Activated CD8-positive, alpha-beta memory T cell treated with anti-CD3 and anti-CD28 coated beads for 24 hours (primary cell): ENCODE data around the gene ZNF784.
A peak's percentile ranks its signal among the peaks of the same experiment; 100 is the strongest.

Experiments used
- DNase-seq: peaks from one replicate; pipeline ENCODE4 v3.0.0-alpha.2; 2020

The ZNF784 gene

DNA sequence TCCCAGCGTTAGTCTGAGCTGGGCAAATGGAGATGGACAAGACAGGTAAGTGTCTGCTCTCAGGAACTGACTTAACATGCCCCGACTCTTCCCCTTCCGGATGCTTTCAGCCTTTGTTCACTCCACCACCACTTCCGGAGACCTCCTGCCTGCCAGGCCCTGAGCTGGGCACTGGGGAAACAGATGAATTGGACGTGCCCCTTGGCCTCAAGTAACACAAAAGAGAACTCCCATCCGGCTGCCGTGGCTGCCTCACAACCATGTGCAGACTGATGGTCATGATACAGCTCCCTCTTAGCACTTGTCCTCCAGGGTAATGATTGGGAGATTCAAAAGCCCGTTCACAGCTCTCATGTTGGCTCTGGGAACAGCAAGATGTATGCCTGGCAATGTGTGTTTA is 6.9 kb downstream of the ZNF784 start:
- no peak for DNase-seq

DNA sequence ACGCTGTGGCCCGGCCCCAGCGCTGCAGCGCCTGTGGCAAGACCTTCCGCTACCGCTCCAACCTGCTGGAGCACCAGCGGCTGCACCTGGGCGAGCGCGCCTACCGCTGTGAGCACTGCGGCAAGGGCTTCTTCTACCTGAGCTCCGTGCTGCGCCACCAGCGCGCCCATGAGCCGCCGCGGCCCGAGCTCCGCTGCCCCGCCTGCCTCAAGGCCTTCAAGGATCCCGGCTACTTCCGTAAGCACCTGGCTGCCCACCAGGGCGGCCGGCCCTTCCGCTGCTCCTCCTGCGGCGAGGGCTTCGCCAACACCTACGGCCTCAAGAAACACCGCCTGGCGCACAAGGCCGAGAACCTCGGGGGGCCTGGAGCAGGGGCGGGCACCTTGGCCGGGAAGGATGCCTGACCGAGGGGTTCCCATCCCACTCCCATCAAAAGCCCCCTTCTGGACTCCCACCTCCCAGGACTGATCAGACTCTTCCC is 7.9 kb downstream of the ZNF784 start:
- DNase-seq, result no peak

- DNase-seq, result no peak
Measured at GRCh38 chr19:55615543-55616394, 8.6 kb downstream of the ZNF784 start.

DNA sequence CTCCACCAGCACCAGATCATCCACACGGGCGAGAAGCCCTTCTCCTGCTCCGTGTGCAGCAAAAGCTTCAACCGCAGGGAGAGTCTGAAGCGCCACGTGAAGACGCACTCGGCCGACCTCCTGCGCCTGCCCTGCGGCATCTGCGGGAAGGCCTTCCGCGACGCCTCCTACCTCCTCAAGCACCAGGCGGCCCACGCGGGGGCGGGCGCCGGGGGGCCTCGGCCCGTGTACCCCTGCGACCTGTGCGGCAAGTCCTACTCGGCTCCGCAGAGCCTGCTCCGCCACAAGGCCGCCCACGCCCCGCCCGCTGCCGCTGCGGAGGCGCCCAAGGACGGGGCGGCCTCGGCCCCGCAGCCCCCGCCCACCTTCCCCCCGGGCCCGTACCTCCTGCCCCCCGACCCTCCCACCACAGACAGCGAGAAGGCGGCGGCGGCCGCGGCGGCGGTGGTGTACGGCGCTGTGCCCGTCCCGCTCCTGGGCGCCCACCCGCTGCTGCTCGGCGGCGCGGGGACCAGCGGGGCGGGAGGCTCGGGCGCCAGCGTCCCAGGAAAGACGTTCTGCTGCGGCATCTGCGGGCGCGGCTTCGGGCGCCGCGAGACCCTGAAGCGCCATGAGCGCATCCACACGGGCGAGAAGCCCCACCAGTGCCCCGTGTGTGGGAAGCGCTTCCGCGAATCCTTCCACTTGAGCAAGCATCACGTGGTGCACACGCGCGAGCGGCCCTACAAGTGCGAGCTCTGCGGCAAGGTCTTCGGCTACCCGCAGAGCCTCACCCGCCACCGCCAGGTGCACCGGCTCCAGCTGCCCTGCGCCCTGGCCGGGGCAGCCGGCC is 9.4 kb downstream of the ZNF784 start:
- DNase-seq, result no peak

DNA sequence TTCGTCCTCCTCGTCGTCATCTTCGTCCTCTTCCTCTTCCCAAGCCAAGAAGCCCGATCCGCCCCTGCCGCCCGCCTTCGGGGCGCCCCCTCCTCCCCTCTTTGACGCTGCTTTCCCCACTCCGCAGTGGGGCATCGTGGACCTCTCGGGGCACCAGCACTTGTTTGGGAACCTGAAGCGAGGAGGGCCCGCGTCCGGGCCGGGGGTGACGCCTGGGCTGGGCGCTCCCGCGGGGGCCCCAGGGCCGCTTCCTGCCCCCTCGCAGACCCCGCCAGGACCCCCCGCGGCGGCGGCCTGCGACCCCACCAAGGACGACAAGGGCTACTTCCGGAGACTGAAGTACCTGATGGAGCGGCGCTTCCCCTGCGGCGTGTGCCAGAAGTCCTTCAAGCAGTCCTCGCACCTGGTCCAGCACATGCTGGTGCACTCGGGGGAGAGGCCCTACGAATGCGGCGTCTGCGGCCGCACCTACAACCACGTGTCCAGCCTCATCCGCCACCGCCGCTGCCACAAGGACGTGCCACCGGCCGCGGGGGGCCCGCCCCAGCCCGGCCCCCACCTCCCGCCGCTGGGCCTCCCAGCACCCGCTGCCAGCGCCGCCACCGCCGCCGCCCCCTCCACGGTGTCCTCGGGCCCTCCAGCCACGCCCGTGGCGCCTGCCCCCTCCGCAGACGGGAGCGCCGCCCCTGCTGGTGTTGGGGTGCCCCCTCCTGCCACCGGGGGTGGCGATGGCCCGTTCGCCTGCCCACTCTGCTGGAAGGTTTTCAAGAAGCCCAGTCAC is 10.2 kb downstream of the ZNF784 start:
- no peak for DNase-seq

GRCh38 chr19:55613396-55613795 is 11.0 kb downstream of the ZNF784 start:
- no peak for DNase-seq

DNA sequence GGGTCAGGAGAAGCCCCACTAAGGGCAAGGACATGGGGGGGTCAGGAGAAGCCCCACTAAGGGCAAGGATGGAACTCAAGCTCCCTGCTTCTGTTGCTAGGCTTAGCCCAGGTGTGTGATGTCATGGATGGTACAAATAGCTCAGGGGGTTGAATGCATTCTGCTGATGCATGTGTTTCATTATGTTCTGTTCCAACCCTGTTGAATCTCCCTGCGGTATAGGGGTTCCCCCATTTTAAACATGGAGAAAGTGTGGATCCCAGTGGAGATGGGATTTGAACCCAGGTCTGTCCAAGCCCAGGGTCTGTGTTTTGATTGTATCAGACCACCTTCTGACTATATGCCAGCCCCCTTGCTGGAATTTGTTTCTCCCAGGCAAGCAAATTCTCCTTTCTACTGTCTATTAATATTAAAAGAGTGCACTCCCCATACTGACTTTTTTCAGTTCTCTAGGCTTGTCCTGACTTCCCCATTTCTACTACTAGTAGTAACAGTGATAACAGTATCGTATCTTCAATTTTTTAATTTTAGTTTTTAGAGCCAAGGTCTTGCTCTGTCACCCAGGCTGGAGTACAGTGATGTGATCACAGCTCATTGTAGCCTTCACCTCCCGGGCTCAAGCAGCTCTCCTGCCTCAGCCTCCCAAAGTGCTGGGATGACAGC is 12.3 kb downstream of the ZNF784 start:
- DNase-seq, result no peak

DNA sequence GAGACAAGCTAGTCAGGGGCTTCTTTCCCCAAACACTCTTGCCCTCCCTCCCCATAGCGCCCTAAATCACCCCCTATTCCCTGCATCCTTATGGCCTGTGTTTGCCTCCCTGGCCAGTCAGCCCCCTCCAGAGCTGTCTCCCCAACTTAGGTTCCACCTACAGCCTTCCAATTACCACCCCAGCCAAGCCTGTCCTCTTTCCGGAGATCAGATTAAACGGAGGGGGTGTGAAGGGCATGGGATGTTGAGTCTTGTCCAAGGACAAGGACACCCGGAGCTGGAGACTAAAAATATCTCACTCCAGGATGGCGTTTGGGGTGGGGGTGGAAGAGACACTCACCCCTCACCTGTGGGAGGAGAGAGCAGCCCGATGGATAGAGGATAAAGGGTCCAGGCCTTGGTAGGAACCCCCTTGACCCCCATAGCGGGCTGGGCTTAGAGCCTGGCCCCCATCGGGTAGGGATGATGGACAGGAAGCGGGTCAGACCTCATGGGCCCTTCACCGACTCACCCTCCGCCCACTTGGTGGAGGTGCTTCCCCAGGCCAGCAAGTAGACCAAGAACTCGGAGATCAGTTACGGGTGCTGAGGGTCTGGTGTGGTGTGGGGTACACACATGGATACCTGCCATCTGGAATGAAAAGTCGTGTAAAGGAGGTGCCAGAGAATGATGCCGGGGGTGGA is 12.9 kb downstream of the ZNF784 start:
- no peak for DNase-seq

DNA sequence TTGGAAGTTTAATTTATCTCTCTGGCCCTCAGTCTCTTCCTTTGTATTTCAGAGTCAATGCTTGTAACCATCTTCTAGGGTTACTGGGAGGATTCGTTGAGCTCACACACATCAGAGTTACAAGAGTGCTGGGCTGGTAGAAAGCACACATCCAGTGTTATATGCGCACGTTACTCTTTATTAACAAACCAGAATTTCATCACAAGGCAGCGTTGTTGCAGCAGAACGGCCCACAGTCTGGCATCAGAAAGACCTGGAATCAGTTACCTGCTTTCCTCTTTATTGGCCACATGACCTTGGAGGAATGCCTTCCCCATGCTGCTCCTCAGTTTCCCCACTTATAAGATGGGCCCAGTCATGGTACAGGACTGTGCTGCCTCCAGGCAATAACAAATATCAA is 15.0 kb downstream of the ZNF784 start:
- no peak for DNase-seq

- DNase-seq, result no peak
Measured at GRCh38 chr19:55606817-55607216, 17.5 kb downstream of the ZNF784 start.

GRCh38 chr19:55606471-55606787 is 17.9 kb downstream of the ZNF784 start:
- DNase-seq, result no peak

GRCh38 chr19:55605637-55606470 is 18.5 kb downstream of the ZNF784 start, which contains the start of gene ZNF865:
Gene ZNF865, plus strand, starts transcription at chr19:55605647. Its CDS starts 7,972 bp downstream, at chr19:55613619.
- peak; percentile 85 for DNase-seq

DNA sequence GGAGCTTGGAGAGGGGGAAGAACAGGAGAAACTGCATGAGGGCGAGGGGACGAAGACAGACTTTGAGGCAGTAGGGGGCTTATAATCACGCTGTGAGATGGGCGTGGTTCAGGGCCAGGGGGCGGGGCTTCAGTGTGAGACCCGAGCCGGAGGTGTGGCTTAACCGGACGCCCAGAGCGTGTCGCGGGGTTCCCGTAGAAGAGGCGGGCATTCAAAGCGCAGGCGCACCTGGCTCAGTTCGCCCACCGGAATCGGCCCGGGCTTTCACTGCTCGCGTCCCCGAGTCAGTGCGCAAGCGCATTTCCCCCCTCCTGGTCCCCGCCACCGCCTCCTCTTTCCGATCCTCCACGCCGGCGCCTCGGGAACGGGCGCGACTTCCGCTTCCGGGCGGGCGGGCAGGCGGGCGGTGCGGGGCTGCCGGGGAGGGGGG is 19.1 kb downstream of the ZNF784 start:
- DNase-seq, result peak; percentile 99

- DNase-seq, result no peak
Measured at GRCh38 chr19:55603581-55604292, 20.6 kb downstream of the ZNF784 start.

GRCh38 chr19:55603115-55603514 is 21.3 kb downstream of the ZNF784 start:
- DNase-seq, result no peak

- no peak for DNase-seq
Measured at GRCh38 chr19:55602104-55603001, 22.0 kb downstream of the ZNF784 start.

DNA sequence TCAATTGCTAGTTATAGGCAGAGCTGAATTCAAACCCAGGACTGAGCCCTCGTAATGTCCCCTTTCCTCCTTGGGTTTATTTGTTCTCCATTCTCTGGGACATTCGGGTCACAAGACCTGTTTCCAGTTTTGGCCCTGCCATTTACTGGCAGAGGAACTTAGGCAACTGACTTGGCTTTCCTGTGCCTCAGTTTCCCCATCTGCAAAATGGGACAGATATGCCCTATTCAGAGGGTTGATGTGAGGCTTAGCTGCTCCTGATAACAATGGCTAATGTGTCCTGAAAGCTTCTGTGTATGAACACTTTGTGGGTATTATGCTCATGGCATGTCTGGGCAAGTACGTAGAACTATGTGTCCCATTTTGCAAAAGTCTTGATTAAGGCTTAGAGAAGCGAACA is 23.3 kb downstream of the ZNF784 start:
- no peak for DNase-seq

DNA sequence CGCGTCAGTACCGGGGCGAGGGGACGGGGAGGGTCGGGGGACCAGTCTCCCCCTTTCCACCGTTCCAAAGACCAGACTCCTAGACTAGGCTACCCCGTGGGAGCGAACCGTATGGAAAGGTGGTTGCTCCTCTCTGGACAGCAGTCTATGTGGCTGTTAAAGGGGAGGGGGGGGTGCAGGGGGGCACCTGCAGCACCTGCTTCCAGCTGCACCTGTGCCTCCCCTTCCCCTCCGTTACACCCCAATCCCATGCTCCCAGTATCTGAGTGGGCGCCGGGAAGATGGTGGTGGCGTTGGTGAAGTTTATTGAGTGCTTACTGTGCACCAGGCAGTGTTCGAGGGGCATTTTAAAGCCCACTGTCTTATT is 23.7 kb downstream of the ZNF784 start:
- DNase-seq, result no peak
